ENCODE results near the gene ZNF143.

The ZNF143 gene

GRCh38 chr11:9550191-9550628 is 89.4 kb downstream of the ZNF143 start:
- DNase-seq = no peak

- no peak for DNase-seq
Measured at GRCh38 chr11:9561279-9561982, 100.6 kb downstream of the ZNF143 start.

- no peak for DNase-seq
Measured at GRCh38 chr11:9562716-9563115, 101.9 kb downstream of the ZNF143 start.

GRCh38 chr11:9563196-9563730 is 102.5 kb downstream of the ZNF143 start:
- no peak for DNase-seq

- DNase-seq = no peak
Measured at GRCh38 chr11:9565822-9566560, 105.2 kb downstream of the ZNF143 start.

- no peak for DNase-seq
Measured at GRCh38 chr11:9566561-9567063, 105.8 kb downstream of the ZNF143 start.

- DNase-seq = no peak
Measured at GRCh38 chr11:9567401-9567800, 106.6 kb downstream of the ZNF143 start.

- DNase-seq = no peak
Measured at GRCh38 chr11:9568161-9568853, 107.5 kb downstream of the ZNF143 start.

- no peak for DNase-seq
Measured at GRCh38 chr11:9568854-9569587, 108.2 kb downstream of the ZNF143 start.

GRCh38 chr11:9569588-9570164 is 108.9 kb downstream of the ZNF143 start:
- no peak for DNase-seq

- DNase-seq = no peak
Measured at GRCh38 chr11:9570313-9571025, 109.7 kb downstream of the ZNF143 start.

GRCh38 chr11:9571071-9571762 is 110.4 kb downstream of the ZNF143 start:
- no peak for DNase-seq

GRCh38 chr11:9571763-9572115 is 110.9 kb downstream of the ZNF143 start:
- DNase-seq = no peak

- peak; percentile 87 for DNase-seq
Measured at GRCh38 chr11:9573052-9573774, 112.4 kb downstream of the ZNF143 start, which contains the start of gene WEE1. TSS of gene WEE1 (plus strand) at chr11:9573670. CDS start at chr11:9573934, 264 bp downstream.

- DNase-seq = no peak
Measured at GRCh38 chr11:9573775-9574621, 113.2 kb downstream of the ZNF143 start.

- no peak for DNase-seq
Measured at GRCh38 chr11:9574622-9575259, 113.9 kb downstream of the ZNF143 start.

GRCh38 chr11:9575260-9576240 is 114.7 kb downstream of the ZNF143 start:
- no peak for DNase-seq
